HG02571 (cell line): ENCODE measurements around the gene KISS1R.

Experiments
- ATAC-seq: cut with Tn5 transposase; IDR thresholded peaks from one replicate; pipeline ENCODE4 v1.9.1; 2021; ENCODE audit warnings: mild to moderate bottlenecking, moderate library complexity; ENCODE audit not compliant: unreplicated experiment

Gene KISS1R

DNA sequence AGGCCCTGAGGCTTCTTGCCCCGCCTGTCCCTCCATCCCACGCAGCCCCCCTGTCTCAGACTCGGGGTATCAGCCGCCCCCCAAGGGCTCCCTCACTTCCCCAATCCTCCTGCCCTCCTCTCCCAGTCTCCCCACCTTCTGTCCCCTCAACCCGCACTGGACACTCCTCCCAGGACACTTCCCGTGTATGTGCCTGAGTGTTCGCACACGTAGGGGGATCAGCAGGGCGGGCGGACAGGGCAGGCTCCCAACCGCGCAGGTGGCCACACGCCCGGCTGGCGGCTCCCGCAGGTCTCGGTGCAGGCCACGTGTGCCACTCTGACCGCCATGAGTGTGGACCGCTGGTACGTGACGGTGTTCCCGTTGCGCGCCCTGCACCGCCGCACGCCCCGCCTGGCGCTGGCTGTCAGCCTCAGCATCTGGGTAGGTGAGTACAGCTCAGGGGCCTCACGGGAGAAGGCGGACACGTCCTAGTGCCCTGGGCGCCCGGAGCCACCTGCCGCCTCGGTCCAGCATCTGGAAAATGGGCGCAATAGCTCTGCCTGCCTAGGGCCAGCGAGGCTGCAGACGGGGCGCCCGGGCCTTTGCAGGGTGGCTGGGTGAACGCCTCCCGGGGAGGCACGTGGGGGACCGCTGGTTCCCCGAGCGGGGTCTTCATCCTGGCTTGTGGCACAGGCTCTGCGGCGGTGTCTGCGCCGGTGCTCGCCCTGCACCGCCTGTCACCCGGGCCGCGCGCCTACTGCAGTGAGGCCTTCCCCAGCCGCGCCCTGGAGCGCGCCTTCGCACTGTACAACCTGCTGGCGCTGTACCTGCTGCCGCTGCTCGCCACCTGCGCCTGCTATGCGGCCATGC lies 2.3 kb downstream of the KISS1R start:
- no peak for ATAC-seq

DNA sequence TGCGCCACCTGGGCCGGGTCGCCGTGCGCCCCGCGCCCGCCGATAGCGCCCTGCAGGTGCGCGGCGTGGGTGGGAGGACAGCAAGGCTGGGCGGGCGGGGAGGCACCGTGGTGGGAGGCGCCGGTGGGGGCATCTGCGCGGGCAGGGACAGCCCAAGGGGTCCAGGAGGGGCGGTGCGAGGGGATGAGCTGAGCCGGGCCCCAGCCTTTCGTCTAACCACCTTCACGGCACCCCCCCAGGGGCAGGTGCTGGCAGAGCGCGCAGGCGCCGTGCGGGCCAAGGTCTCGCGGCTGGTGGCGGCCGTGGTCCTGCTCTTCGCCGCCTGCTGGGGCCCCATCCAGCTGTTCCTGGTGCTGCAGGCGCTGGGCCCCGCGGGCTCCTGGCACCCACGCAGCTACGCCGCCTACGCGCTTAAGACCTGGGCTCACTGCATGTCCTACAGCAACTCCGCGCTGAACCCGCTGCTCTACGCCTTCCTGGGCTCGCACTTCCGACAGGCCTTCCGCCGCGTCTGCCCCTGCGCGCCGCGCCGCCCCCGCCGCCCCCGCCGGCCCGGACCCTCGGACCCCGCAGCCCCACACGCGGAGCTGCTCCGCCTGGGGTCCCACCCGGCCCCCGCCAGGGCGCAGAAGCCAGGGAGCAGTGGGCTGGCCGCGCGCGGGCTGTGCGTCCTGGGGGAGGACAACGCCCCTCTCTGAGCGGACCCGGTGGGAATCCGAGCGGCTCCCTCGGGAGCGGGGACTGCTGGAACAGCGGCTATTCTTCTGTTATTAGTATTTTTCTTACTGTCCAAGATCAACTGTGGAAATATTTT lies 3.1 kb downstream of the KISS1R start:
- ATAC-seq: no peak

DNA sequence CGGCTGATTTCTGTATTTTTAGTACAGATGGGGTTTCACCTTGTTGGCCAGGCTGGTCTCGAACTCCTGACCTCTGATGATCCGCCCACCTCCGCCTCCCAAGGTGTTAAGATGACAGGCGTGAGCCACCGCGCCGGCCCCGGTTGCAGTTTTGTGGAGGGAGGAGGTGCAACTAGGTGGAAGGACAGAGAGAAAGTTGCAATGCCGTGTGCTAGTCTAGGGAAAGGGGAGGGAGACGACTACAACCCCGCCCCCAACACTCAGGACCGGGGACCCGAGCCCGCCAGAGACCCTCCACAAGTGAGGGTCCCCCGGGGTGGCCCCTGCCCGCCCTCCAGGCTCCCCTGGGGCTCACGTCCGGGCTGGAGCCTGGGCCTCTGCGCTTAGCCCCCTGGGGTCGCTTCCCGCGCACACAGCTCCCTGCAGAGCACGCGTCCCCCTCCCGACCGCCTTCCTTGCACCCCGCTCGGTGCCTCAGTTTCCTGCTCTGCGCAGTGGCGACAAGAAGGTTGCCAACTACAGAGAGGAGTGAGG lies 7.5 kb downstream of the KISS1R start:
- no peak for ATAC-seq

DNA sequence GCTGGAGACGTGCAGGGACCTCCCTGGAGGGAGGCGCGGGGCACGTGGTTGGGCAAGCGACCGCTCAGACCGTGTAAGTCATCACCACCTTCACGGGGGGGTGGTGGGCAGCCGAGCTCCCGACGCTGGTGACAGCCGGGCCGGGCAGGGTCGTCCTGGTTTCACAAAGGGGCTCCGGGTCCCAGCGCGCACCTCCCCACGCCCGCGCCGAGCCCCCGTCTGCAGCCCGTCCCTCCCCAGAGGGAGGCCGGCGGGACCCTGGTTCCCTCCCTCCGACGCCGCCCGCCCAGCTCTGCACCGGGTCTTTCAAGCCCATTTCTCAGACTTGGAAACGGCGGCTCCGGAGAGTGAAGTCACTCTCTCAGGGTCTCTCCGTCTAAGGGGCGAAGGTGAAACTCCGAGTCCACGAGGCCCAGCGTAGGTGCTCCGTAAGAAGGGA lies 8.0 kb downstream of the KISS1R start:
- ATAC-seq: peak; percentile 16

DNA sequence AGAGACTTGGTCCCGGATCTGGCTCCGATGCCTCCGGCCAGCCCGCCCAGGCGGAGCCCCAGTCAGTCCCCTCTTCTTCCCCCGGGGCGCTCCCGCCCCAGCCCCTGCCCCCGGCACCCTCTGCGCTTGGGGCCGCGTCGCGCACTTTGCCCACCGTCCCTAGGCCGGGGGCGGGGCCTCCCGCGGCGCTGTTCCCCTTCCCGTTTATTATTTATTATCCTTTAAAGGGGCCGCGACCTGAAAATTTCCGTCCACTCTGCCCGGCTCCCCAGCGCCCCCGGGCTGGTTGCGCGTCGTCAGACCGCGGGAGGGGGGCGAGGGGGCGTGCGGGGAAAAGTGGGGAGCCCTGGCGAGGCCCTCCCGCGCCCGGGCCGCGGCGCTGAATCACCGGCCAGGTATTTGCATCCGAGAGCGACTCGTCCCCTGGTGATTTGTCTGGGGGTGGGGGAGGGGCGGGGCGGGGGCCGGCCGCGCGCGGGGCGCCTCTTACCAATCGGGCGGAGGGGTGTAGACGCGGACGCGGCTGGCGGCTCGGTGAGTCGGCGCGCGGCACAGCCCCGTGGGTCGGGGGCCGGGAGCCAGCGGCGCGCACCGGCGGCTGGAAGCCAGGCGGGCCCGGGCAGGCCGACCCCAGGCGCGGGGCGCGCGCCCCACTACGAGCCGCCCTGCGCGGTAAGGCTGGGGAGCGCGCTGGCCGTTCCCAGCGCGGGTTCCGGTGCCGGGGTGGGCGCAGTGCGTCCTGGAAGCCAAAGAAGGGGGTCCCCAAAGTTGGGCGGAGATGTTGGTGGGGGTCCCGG lies 8.6 kb downstream of the KISS1R start, which contains the start of gene ARID3A:
TSS of gene ARID3A (plus strand) at position 510 of the 797 bp plus-strand sequence. CDS start 3,494 bp downstream, outside the sequence.
- peak; percentile 48 for ATAC-seq

DNA sequence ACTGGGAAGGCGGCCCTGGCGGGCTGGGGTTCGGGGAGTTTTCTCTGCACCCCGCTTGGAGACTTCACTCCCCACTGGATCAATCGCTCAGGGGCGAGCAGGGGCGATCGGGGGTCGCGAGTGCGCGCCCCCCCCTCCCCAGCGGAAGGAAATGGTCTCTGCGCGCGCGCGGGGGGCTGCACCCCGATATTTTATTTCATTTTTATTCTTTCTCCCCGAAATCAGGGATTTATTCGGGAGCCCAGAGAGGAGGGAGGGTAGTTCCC lies 9.1 kb downstream of the KISS1R start:
- ATAC-seq: no peak

DNA sequence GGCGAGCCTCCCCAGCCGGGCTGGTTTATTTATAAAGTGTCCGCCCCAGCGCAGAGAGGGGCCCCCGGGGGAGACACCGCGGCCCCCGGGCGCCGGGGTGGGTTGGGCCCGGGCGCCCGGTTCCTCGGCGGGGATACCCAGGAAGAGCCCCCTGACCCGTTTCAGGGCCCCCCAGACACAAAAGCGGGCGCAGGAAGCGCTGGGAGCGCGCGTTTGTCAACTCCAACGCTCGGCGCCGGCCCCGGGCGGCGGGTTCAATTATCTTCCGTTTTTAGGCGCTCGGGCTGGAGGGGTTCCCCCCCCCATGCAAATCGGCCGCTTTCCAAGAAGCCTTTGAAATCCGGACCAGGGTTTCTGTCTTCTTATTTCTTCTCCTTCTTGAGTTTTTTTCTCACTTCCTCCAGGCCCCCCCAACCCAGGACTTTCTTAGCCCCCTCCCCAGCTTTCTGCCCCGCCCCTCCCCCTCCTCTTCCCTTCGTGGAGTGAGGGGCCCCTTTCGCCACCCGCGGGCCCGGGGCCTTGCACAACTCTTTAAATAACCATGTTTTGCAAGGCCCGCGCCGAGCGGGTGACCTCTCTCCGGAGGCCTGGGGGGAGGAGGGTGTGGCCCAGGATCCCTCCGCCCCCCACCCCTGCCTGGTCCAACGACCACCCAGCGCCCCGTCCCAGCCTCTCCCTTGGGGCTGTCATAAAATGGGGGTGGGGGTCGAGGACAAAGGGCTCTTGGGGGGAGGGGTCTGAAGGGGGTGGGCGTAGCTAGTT lies 9.6 kb downstream of the KISS1R start:
- ATAC-seq: no peak

DNA sequence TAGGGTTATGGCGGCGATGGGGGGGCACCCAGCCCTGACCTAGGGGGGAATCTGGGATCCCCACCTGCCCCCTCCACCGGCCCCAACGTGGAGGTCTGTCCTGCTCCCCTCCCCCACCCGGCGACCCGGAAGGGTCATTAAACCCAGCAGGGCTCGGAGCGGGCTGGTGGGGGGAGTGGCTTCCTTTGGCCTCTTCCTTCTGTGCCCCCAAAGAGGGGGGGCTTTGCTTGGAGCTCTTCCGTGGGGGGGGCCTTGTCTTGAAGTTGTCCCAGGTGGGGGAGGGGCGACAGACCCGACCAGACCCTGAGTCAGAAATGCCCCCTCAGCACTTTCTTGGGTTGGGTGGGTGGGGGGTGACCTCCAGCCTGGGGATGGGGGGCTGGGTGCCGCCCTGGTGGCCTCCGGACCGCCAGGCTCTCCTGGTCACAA lies 10.2 kb downstream of the KISS1R start:
- no peak for ATAC-seq

DNA sequence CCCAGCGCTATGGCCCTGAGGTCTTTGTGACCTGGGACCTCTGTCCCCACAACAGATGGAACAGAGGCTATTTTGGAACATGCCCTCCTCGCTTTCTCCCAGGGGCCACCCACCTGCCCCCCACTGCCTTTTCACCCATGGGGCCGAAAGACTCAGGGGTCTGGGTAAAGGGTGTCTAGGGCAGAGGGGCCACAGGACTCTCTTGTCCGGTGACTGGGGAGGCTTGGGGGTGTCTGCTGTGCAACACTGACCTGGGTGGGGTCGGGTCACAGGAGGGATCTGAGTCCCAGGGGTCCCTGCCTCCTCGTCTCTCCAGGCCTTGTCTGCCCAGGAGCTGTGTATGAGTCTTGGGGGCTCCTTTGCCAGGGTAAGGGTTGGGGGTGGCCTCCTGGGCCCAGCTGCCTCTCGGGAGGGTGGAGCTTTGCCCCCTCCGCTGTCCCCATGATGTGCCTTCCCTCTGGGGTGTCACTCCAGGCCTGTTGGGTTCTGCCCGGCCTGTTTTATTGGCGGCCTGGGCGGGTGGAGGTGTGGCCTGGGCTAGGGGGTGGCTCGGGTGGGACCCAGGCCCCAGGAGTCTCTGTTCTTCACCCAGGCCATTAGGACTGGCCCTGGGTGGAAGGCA lies 10.8 kb downstream of the KISS1R start:
- no peak for ATAC-seq

DNA sequence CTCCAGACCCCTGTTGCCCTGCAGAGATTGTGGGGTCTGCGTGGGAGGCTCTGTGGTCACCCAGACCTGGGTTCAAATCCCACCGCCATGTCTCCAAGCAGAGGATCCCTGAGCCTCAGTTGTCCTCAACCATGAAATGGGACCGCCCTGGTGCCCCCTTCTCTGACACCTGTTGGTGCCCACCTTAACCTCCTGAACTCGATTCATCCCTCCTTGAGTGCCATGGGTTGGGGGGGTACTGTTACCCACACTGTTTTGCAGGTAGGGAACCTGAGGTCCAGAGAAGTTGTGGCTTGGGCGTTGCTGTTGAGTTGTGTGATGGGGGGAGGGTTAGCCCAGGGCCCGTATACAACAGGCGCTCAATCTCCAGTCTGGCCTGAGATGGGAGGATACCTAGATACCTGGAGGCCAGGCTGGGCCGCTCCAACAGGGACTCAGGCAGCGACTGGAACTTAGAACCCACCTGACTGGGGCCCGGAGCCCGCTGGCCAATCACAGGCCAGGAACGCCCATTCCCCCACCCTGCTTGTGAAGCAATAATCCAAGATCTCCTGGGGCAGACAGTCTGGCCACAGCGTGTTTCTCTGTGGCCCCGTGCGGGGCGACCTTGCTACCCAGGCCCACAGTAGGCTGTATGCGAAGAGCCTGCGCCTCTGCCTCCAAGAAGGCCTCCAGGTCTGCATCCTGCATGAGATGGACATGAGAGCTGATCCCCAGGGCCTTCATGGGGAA lies 11.5 kb downstream of the KISS1R start:
- no peak for ATAC-seq

DNA sequence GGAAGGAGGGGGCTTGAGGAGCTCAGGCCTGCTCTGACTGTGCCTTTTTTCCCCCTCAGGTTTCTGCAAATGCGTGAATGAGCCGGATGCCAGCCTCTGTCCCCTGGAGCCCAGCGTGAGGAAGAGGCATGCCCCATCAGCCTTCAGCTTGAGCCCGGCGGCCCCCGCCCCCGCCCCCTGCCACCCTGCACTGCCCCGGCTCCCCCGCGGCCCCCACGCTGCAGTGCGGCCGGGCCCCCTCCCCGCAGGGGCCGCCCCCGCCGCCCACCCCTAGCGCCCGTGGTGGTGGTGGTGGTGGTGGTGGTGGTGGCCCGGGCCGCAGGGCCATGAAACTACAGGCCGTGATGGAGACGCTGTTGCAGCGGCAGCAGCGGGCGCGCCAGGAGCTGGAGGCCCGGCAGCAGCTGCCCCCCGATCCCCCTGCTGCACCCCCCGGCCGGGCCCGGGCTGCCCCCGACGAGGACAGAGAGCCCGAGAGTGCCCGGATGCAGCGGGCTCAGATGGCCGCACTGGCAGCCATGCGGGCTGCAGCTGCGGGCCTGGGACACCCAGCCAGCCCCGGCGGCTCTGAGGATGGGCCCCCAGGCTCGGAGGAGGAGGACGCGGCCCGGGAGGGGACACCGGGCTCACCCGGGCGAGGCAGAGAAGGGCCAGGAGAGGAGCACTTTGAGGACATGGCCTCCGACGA lies 12.2 kb downstream of the KISS1R start:
- no peak for ATAC-seq

DNA sequence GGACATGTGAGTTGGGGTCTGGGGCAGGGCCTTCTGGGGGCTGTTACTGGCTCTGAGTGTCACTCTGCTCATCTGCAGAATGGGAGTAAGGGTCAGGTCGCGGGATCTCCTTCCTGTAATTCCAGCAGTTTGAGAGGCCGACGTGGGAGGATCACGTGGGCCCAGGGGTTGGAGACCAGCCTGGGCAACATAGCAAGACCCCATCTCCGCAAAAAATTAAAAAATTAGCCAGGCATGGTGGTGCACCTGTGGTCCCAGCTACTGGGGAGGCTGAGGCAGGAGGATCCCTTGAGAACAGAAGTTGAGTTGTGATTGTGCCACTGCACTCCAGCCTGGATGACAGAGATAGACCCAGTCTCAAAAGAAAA lies 12.7 kb downstream of the KISS1R start:
- no peak for ATAC-seq

DNA sequence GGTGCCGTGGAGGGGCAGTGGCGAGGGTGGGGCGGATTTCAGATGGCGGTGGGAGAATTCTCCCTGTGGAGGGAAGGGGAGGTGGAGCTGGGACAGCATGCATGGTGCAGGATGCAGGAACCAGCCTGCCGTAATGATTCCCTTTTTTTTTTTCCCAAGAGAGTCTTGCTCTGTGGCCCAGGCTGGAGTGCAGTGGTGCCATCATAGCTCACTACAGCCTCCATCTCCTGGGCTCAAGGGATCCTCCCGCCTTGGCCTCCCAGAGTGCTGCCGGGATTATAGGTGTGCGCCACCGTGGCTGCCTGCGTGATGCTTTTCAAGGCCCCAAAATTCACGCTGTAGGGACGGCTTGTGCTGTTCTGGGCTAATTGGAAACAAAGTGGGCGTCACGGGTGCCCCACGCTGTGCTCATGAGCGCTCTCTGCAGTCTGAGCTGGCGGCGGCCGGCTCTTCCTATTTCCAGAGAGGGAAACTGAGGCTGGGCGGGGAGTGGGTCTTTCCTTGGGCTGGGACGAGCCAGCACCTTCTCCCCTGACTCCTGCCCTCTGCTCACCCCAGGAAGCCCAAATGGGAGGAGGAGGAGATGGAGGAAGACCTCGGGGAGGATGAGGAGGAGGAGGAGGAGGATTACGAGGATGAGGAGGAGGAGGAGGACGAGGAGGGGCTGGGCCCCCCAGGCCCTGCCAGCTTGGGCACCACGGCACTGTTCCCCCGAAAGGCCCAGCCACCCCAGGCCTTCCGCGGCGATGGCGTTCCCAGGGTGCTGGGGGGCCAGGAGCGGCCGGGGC lies 14.9 kb downstream of the KISS1R start:
- no peak for ATAC-seq

DNA sequence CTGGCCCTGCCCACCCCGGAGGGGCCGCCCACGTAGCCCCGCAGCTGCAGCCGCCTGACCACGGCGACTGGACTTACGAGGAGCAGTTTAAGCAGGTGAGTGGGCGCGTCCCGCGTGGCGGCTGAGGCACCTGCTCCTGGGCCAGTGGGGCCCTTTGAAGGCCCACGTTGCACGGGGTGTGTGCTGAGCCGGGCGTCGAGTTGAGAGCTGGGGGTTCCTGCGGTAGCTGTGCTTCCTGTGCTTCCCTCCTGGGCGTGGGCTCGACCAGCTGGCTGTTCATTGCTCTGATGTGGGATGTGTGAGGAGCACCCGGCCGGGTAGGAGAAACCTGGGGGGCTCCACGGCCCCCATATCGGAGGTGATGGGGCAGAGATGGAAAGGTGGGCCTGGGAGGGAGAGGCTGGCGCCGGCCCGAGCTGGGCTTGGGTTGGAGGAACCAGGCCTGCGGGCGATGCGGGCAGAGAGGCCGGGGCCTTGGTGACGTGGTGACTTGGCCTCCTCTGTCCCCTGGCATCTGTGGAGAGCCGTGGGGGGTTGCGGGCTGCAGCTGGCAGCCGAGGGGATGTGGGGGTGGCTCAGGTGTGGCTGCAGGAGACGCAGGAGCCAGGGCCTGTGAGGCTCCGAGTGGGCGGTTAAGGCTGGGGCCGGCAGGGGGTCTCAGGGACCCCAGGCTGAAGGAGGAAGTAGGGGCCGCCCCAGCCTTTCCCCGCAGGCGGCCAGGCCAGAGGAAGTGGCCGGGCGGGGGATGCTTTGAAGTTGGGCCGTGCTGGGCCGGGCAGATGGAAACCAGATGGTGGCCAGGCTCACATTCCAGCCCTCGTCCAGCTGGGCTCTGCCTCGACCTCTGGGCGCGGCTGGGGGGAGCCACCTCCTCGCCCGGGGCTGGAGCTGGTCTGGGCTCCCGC lies 15.8 kb downstream of the KISS1R start:
- no peak for ATAC-seq

DNA sequence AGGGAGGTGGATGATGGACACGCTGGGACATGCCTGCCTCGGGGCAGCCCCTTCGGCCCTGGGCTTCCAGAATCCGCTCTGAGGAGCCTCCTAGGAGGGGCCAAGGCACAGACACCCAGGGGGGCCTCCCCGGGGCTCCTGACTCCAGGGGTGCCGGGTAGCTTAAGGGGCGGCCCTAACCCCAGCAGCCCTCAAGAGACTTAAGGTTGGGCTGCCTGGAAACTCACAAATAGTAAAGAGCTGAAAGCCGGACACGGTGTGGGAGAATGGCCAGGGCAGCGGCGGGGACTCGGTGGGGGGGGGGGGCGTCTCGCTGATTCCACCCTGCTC lies 16.4 kb downstream of the KISS1R start:
- no peak for ATAC-seq

DNA sequence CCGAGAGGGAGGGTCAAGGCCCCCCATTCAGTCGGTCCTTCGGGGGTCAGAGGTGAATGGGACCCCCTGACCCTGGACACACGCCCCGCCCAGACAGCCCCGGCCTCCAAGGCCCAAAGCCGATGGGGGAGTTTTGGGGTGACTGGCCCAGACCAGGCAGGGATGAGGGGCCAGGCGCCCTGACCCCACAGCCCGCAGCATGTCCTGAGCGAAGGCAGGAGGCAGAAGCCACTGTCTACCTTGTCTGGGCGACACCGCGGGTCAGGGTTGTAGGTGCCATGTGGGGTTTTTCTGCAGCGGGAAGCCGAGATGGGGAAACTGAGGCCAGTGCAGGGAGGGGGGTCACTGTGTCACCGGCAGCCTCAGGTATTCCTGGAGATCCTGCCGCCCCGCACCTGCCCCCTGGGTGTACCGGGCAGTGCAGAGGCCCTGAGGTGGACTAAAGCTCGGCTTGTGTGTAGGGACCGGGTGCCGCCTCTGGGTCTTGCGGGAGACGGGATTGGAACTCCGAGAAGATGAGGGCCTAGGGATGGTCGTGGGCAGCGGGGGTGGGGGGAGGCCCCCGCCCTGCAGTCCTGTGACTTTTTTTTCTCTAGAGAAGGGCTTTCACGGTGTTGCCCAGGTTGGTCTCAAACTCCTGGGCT lies 17.2 kb downstream of the KISS1R start:
- no peak for ATAC-seq
